ENCODE data around the gene TMEM179. TPM values are rescaled to one million over a fixed set of nuclear protein-coding genes. Genes with fewer than 3 reads are reported as not detected.
A peak's percentile ranks its signal among the peaks of the same experiment; 100 is the strongest.
"Not testable (repeated sequence)": the region's sequence is repeated elsewhere in the genome, so short reads cannot be mapped to it uniquely, and the experiment has no call there.

Gene TMEM179
- total RNA-seq, 1 experiment from 2014 or later = 3.2 TPM

GRCh38 chr14:104641753-104642539, 37.4 kb upstream of the TMEM179 start:
- H3K36me3 ChIP-seq (replicated peaks; ENCODE audit: control insufficient read depth, insufficient read depth, low read length) = no peaks in the 10 kb centered on the region
- no peaks in the 10 kb centered on the region for H3K27me3 ChIP-seq (ENCODE audit: control insufficient read depth, insufficient read depth, low read length)
- peak; percentile 52 for DNase-seq
- H3K4me3 ChIP-seq (ENCODE audit: insufficient read depth, low read depth, low read length) = no peak overlapping the region

- no peak overlapping the region for H3K4me3 ChIP-seq (ENCODE audit: insufficient read depth, low read depth, low read length)
- DNase-seq = peak; percentile 39
These were observed 36.1 kb upstream of the TMEM179 start for GRCh38 chr14:104640681-104641080.

GRCh38 chr14:104639885-104640548, 35.4 kb upstream of the TMEM179 start:
- no peaks in the 10 kb centered on the region for H3K27me3 ChIP-seq (ENCODE audit: control insufficient read depth, insufficient read depth, low read length)
- no peak overlapping the region for H3K4me3 ChIP-seq (ENCODE audit: insufficient read depth, low read depth, low read length)
- DNase-seq = peak; percentile 98
- H3K36me3 ChIP-seq (replicated peaks; ENCODE audit: control insufficient read depth, insufficient read depth, low read length) = no peaks in the 10 kb centered on the region

More at GRCh38 chr14:104640681-104641080, 36.1 kb upstream of the TMEM179 start:
- H3K36me3 ChIP-seq (replicated peaks; ENCODE audit: control insufficient read depth, insufficient read depth, low read length) = no peaks in the 10 kb centered on the region
- H3K27me3 ChIP-seq (ENCODE audit: control insufficient read depth, insufficient read depth, low read length) = no peaks in the 10 kb centered on the region

- Histone ChIP-seq H3K36me3 (replicated peaks; ENCODE audit: control insufficient read depth, insufficient read depth, low read length) (no peaks in the 10 kb centered on the region), H3K27me3 (ENCODE audit: control insufficient read depth, insufficient read depth, low read length) (no peaks in the 10 kb centered on the region), H3K4me3 (ENCODE audit: insufficient read depth, low read depth, low read length) (no peak overlapping the region)
- DNase-seq = peak; percentile 62
These were observed 34.9 kb upstream of the TMEM179 start for GRCh38 chr14:104639471-104639870.

GRCh38 chr14:104638927-104639450, 34.4 kb upstream of the TMEM179 start:
- peak; percentile 48 for DNase-seq
- Histone ChIP-seq H3K36me3 (replicated peaks; ENCODE audit: control insufficient read depth, insufficient read depth, low read length) (no peaks in the 10 kb centered on the region), H3K4me3 (ENCODE audit: insufficient read depth, low read depth, low read length) (no peak overlapping the region), H3K27me3 (ENCODE audit: control insufficient read depth, insufficient read depth, low read length) (no peaks in the 10 kb centered on the region)

- Histone ChIP-seq H3K27me3 (ENCODE audit: control insufficient read depth, insufficient read depth, low read length) (no peaks in the 10 kb centered on the region), H3K4me3 (ENCODE audit: insufficient read depth, low read depth, low read length) (no peak overlapping the region), H3K36me3 (replicated peaks; ENCODE audit: control insufficient read depth, insufficient read depth, low read length) (no peaks in the 10 kb centered on the region)
- no peak for DNase-seq
These were observed 33.6 kb upstream of the TMEM179 start for GRCh38 chr14:104638190-104638589.

- Histone ChIP-seq H3K36me3 (replicated peaks; ENCODE audit: control insufficient read depth, insufficient read depth, low read length) (no peaks in the 10 kb centered on the region), H3K4me3 (ENCODE audit: insufficient read depth, low read depth, low read length) (no peak overlapping the region), H3K27me3 (ENCODE audit: control insufficient read depth, insufficient read depth, low read length) (no peaks in the 10 kb centered on the region)
- DNase-seq = no peak
These were observed 33.0 kb upstream of the TMEM179 start for GRCh38 chr14:104637546-104638003.

- not testable (repeated sequence) for H3K4me3 ChIP-seq (ENCODE audit: insufficient read depth, low read depth, low read length); H3K27me3 ChIP-seq (ENCODE audit: control insufficient read depth, insufficient read depth, low read length); H3K36me3 ChIP-seq (replicated peaks; ENCODE audit: control insufficient read depth, insufficient read depth, low read length)
- peak; percentile 20 for DNase-seq
These were observed 32.4 kb upstream of the TMEM179 start for GRCh38 chr14:104636846-104637545.

GRCh38 chr14:104636131-104636530, 31.6 kb upstream of the TMEM179 start:
- no peak for DNase-seq
- no peak overlapping the region for H3K4me3 ChIP-seq (ENCODE audit: insufficient read depth, low read depth, low read length)

GRCh38 chr14:104635717-104636116, 31.1 kb upstream of the TMEM179 start:
- Histone ChIP-seq H3K36me3 (replicated peaks; ENCODE audit: control insufficient read depth, insufficient read depth, low read length) (no peaks in the 10 kb centered on the region), H3K4me3 (ENCODE audit: insufficient read depth, low read depth, low read length) (no peak overlapping the region), H3K27me3 (ENCODE audit: control insufficient read depth, insufficient read depth, low read length) (no peaks in the 10 kb centered on the region)
- DNase-seq = peak; percentile 32

More at GRCh38 chr14:104636131-104636530, 31.6 kb upstream of the TMEM179 start:
- Histone ChIP-seq H3K27me3 (ENCODE audit: control insufficient read depth, insufficient read depth, low read length) (no peaks in the 10 kb centered on the region), H3K36me3 (replicated peaks; ENCODE audit: control insufficient read depth, insufficient read depth, low read length) (no peaks in the 10 kb centered on the region)

GRCh38 chr14:104634886-104635570, 30.5 kb upstream of the TMEM179 start:
- Histone ChIP-seq H3K4me3 (ENCODE audit: insufficient read depth, low read depth, low read length) (no peak overlapping the region), H3K36me3 (replicated peaks; ENCODE audit: control insufficient read depth, insufficient read depth, low read length) (no peaks in the 10 kb centered on the region), H3K27me3 (ENCODE audit: control insufficient read depth, insufficient read depth, low read length) (no peaks in the 10 kb centered on the region)
- peak; percentile 59 for DNase-seq

- DNase-seq = peak; percentile 48
- H3K4me3 ChIP-seq (ENCODE audit: insufficient read depth, low read depth, low read length) = no peak overlapping the region
- H3K27me3 ChIP-seq (ENCODE audit: control insufficient read depth, insufficient read depth, low read length) = no peaks in the 10 kb centered on the region
- no peaks in the 10 kb centered on the region for H3K36me3 ChIP-seq (replicated peaks; ENCODE audit: control insufficient read depth, insufficient read depth, low read length)
These were observed 29.7 kb upstream of the TMEM179 start for GRCh38 chr14:104634138-104634760.

GRCh38 chr14:104633276-104634137, 28.9 kb upstream of the TMEM179 start:
- no peaks in the 10 kb centered on the region for H3K36me3 ChIP-seq (replicated peaks; ENCODE audit: control insufficient read depth, insufficient read depth, low read length)
- H3K4me3 ChIP-seq (ENCODE audit: insufficient read depth, low read depth, low read length) = no peak overlapping the region
- no peaks in the 10 kb centered on the region for H3K27me3 ChIP-seq (ENCODE audit: control insufficient read depth, insufficient read depth, low read length)
- DNase-seq = peak; percentile 50

All from H7 (cell line).